ENCODE results near the gene CR1.
"Not testable (repeated sequence)": the region's sequence is repeated elsewhere in the genome, so short reads cannot be mapped to it uniquely, and the experiment has no call there.

CR1 gene

GRCh38 chr1:207672522-207673130, 176.7 kb downstream of the CR1 start:
- DNase-seq (ENCODE audit: low spot score): peak; percentile 58

GRCh38 chr1:207673399-207673798, 177.4 kb downstream of the CR1 start:
- DNase-seq (ENCODE audit: low spot score): no peak

GRCh38 chr1:207676153-207676552, 180.2 kb downstream of the CR1 start:
- DNase-seq (ENCODE audit: low spot score): no peak

- not testable (repeated sequence) for DNase-seq (ENCODE audit: low spot score)
Observed at GRCh38 chr1:207680590-207681388, 184.8 kb downstream of the CR1 start.

- DNase-seq (ENCODE audit: low spot score): not testable (repeated sequence)
Observed at GRCh38 chr1:207682872-207683434, 187.0 kb downstream of the CR1 start.

- not testable (repeated sequence) for DNase-seq (ENCODE audit: low spot score)
Observed at GRCh38 chr1:207690551-207690950, 194.6 kb downstream of the CR1 start.

- no peak for DNase-seq (ENCODE audit: low spot score)
Observed at GRCh38 chr1:207691010-207691409, 195.1 kb downstream of the CR1 start.
